Endodermal cell (in vitro differentiated cells): ENCODE data around the gene CCDC88A. TPM values are rescaled to one million over a fixed set of nuclear protein-coding genes. Genes with fewer than 3 reads are reported as not detected.

Experiments
- DNase-seq: peaks from one replicate; pipeline ENCODE4 v3.0.0-alpha.2; 2017
- H3K27ac ChIP-seq: 2 replicates; pipeline ENCODE4 v1.5.1; 2013; ENCODE audit warnings: mild to moderate bottlenecking, low read depth, low read length, moderate library complexity
- H3K27me3 ChIP-seq: 2 replicates; pipeline ENCODE4 v1.6.1; 2013; ENCODE audit warnings: mild to moderate bottlenecking, low read length, moderate library complexity; ENCODE audit not compliant: insufficient read depth, control insufficient read depth, poor library complexity, severe bottlenecking
- H3K36me3 ChIP-seq: 2 replicates; pipeline ENCODE4 v1.7.0; 2013; ENCODE audit warnings: mild to moderate bottlenecking, low read length, moderate library complexity; ENCODE audit not compliant: control insufficient read depth, insufficient read depth
- H3K4me1 ChIP-seq: one replicate; pipeline ENCODE4 v1.7.0; 2013; ENCODE audit warnings: low read length; ENCODE audit not compliant: control insufficient read depth, insufficient read depth
- H3K4me3 ChIP-seq: 2 replicates; pipeline ENCODE4 v1.5.1; 2013; ENCODE audit warnings: mild to moderate bottlenecking, low read length, moderate library complexity
- H3K9ac ChIP-seq: 2 replicates; pipeline ENCODE4 v1.6.1; 2013; ENCODE audit warnings: mild to moderate bottlenecking, low read length, moderate library complexity; ENCODE audit not compliant: poor library complexity, severe bottlenecking; ENCODE audit errors: extremely low read depth
- H3K9me3 ChIP-seq: 2 replicates; pipeline ENCODE4 v1.6.1; 2013; ENCODE audit warnings: mild to moderate bottlenecking, low read length, moderate library complexity; ENCODE audit not compliant: control insufficient read depth
- H3K27ac Mint-ChIP-seq: 2 replicates; pipeline ENCODE4 v1.8.0; 2020; ENCODE audit warnings: mixed read lengths
- H3K27me3 Mint-ChIP-seq: 2 replicates; pipeline ENCODE4 v1.8.0; 2021; ENCODE audit warnings: mild to moderate bottlenecking, mixed read lengths; ENCODE audit not compliant: insufficient read depth
- H3K36me3 Mint-ChIP-seq: 2 replicates; pipeline ENCODE4 v1.8.0; 2020; ENCODE audit warnings: low read depth, mixed read lengths
- H3K4me1 Mint-ChIP-seq: 2 replicates; pipeline ENCODE4 v1.8.0; 2020; ENCODE audit warnings: mixed read lengths
- H3K4me3 Mint-ChIP-seq: 2 replicates; pipeline ENCODE4 v1.8.0; 2020; ENCODE audit warnings: mild to moderate bottlenecking, moderate library complexity, mixed read lengths
- H3K9me3 Mint-ChIP-seq: 2 replicates; pipeline ENCODE4 v1.8.0; 2020; ENCODE audit warnings: mild to moderate bottlenecking, mixed read lengths
- WGBS, 2 experiments: methylation state at CpG; one replicate each; pipeline versions ENCODE4 v1.1.5 to v1.1.7; 2013; ENCODE audit warnings: missing lambda C conversion rate in 2 of 2, mixed read lengths in 1 of 2; ENCODE audit not compliant: insufficient coverage in 1 of 2, insufficient read length in 1 of 2; 5-methylcytosine and 5-hydroxymethylcytosine counted together
- total RNA-seq, 2 donors: library from RNA; stranded (reverse); fragmentation: NEBNext Ultra II Directional in 1 of 2; extraction: Animal tissue kit (Norgen Biotek cat#: 25700) in 1 of 2; gene quantifications; 2 replicates in 1 of 2; 3 replicates in 1 of 2; pipeline ENCODE4 v1.2.1, GENCODE V29; 2021
- TF ChIP-seq, protein P1 (sequence below): fragments of 200-600 bp; sonication (generic); conservative IDR thresholded peaks from 2 replicates; pipeline ENCODE4 v1.5.0; 2021; ENCODE audit warnings: antibody characterized with exemption, mild to moderate bottlenecking

Gene CCDC88A
- total RNA-seq, 2 donors from 2014 or later: 84.2 to 88.4 TPM

DNA sequence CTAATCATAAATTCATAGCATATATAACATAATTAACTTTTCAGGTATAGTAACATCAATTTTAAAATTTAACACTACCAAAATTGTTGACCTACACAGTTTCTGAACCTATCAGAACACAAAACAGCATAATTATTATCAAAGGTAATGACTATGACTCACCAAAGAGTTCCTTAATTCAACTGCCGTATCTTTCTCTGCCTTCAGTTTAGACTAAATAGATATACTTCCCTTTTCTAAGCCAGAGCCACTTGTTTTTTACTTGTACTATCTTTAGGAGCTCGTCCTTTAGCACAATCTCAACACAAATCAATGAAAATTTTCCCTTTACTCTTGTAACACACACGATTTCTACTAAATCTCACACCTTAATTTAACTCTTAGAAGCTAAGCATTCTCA, 54.4 kb downstream of the CCDC88A start:
- no peak overlapping the region for H3K27ac Mint-ChIP-seq
- no peak for DNase-seq
- WGBS, 2 experiments: 92 to 96% methylated on average over 3 of the region's 3 CpGs
- H3K9ac ChIP-seq: no peak overlapping the region
- H3K9me3 ChIP-seq: no peaks in the 10 kb centered on the region
- H3K27me3 Mint-ChIP-seq: no peaks in the 10 kb centered on the region
- H3K4me1 Mint-ChIP-seq: no peaks in the 10 kb centered on the region
- H3K27me3 ChIP-seq: no peaks in the 10 kb centered on the region
- no peak overlapping the region for H3K4me3 Mint-ChIP-seq
- H3K36me3 Mint-ChIP-seq: peaks cover 21% of the 10 kb centered on the region
- H3K4me3 ChIP-seq: no peak overlapping the region
- no peaks in the 10 kb centered on the region for H3K9me3 Mint-ChIP-seq
- H3K36me3 ChIP-seq: peaks cover 16% of the 10 kb centered on the region
- no peak overlapping the region for H3K27ac ChIP-seq
- TF ChIP-seq, protein P1, sequence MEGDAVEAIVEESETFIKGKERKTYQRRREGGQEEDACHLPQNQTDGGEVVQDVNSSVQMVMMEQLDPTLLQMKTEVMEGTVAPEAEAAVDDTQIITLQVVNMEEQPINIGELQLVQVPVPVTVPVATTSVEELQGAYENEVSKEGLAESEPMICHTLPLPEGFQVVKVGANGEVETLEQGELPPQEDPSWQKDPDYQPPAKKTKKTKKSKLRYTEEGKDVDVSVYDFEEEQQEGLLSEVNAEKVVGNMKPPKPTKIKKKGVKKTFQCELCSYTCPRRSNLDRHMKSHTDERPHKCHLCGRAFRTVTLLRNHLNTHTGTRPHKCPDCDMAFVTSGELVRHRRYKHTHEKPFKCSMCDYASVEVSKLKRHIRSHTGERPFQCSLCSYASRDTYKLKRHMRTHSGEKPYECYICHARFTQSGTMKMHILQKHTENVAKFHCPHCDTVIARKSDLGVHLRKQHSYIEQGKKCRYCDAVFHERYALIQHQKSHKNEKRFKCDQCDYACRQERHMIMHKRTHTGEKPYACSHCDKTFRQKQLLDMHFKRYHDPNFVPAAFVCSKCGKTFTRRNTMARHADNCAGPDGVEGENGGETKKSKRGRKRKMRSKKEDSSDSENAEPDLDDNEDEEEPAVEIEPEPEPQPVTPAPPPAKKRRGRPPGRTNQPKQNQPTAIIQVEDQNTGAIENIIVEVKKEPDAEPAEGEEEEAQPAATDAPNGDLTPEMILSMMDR: no peak
- no peaks in the 10 kb centered on the region for H3K4me1 ChIP-seq

DNA sequence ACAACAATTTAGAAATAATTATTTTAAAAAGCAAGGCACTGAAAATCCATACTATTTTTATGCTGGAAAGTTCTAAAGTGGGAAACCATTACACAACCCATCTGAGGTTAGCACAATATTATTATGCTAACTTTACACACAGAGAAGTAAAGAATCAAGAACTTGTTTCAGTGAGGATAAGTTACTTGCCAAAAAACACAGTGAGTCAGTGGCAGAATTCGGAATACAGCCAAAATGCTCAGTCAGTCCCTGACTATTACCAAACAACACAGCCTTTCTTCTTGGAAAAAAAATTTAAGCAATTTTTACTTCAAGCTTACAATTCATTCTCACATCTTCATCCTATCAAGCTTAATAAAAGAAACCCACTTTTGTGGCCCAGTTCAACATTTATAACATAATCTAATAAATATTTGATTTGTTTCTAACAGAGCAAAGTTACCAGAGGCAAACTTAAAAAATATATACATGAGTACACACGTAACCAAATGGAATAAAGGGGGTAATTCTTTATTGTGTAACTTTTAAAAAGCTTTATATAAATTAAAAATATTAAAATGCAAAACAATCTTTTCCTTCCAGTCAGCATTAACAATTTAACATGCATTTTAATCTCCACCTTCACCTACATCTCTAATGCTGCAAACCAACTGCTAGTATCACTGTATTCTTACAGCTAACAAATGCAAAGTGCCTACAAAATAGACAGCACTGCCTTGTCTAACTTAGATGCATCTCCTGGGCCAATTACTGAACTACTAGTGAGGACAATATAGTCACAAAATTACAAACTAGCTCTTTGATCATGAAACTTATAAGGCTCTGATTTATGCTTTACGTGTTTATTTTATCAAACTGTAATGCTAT, 55.2 kb downstream of the CCDC88A start:
- Histone ChIP-seq H3K27me3 (no peaks in the 10 kb centered on the region), H3K27ac (no peak overlapping the region), H3K4me1 (no peaks in the 10 kb centered on the region), H3K4me3 (no peak overlapping the region), H3K9me3 (no peaks in the 10 kb centered on the region), H3K36me3 (peaks cover 16% of the 10 kb centered on the region), H3K9ac (no peak overlapping the region)
- Mint-ChIP-seq H3K27me3 (no peaks in the 10 kb centered on the region), H3K4me1 (no peaks in the 10 kb centered on the region), H3K36me3 (peaks cover 17% of the 10 kb centered on the region), H3K4me3 (no peak overlapping the region), H3K9me3 (no peaks in the 10 kb centered on the region), H3K27ac (no peak overlapping the region)
- TF ChIP-seq, protein P1: no peak
- 97% methylated on average over 2 of the region's 3 CpGs; no CpG with 5 or more reads in 1 of the 2 experiments for WGBS, 2 experiments
- no peak for DNase-seq

DNA sequence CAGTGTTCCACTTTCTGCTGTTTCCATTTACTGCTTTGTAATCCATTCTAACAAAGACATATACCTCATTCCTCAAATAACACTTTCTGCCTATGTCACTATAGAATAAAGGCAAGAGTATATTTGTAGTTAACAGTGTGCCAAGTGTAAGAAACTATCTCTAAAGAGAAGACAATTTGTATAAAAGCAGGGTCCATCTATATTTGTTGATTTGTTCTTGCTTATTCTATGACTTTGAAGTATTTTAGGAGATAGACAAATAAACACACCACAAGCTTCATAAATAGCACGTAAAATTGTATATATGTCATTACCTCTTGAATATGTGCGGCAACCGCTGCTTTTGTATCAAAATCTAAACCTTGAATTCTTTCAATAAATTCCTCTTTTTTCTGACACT, 56.0 kb downstream of the CCDC88A start:
- no peaks in the 10 kb centered on the region for H3K4me1 ChIP-seq
- H3K4me3 Mint-ChIP-seq: no peak overlapping the region
- no peak overlapping the region for H3K9ac ChIP-seq
- no peak overlapping the region for H3K4me3 ChIP-seq
- H3K36me3 ChIP-seq: peaks cover 16% of the 10 kb centered on the region
- H3K27me3 Mint-ChIP-seq: no peaks in the 10 kb centered on the region
- no peaks in the 10 kb centered on the region for H3K27me3 ChIP-seq
- no peaks in the 10 kb centered on the region for H3K9me3 ChIP-seq
- DNase-seq: no peak
- TF ChIP-seq, protein P1: no peak
- no peaks in the 10 kb centered on the region for H3K4me1 Mint-ChIP-seq
- 100% methylated on average over 3 of the region's 3 CpGs; no CpG with 5 or more reads in 1 of the 2 experiments for WGBS, 2 experiments
- peaks cover 14% of the 10 kb centered on the region for H3K36me3 Mint-ChIP-seq
- H3K27ac ChIP-seq: no peak overlapping the region
- no peaks in the 10 kb centered on the region for H3K9me3 Mint-ChIP-seq
- H3K27ac Mint-ChIP-seq: no peak overlapping the region
